RPMI8226 (cell line): ENCODE data around the gene NAA10.

Source experiments
- DNase-seq: peaks from one replicate; pipeline ENCODE4 v3.0.0-alpha.2; 2015

NAA10 gene

DNA sequence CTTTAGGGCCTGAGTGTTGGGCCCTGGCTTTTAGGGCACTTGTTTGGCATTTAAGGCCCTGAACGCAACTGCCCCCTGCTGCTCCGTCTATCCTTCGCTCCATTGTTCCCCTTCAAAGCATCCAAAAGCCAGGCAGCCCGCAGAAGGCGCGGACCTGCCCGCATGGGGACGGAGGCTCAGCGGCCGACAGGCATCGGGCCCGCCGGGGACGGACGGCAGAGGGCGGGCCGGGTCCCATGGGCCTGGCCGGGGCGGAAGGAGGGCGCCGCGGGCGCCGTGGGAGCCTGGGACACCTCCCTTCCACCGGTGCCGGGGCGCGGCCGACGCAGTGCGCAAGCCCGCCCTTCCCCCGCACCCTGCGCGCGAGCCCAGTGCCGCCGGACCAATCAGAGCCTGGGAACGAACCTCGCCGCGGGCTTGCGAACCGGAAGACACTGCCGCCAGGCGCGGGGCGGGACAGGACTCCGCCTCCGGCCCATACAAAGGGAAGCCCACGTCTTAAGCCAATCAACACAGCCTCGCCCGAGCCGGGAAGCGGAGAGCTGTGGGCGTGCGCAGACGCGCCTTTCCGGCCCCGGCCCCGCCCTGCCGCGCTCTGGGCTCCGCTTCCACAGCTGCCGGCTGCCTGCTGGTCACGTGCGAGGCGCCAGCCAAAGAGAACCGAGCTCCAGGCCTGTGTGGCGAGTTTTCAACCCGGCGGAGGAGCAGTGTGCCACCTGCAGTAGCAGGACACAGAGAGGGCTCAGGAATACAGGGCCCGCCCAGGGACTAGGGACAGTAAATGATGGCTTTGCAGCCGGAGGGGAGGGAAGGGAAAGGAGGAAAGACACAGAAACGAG lies 6.7 kb downstream of the NAA10 start:
- DNase-seq: peak; percentile 97

GRCh38 chrX:153927672-153927921 lies 7.2 kb downstream of the NAA10 start:
- DNase-seq: no peak

DNA sequence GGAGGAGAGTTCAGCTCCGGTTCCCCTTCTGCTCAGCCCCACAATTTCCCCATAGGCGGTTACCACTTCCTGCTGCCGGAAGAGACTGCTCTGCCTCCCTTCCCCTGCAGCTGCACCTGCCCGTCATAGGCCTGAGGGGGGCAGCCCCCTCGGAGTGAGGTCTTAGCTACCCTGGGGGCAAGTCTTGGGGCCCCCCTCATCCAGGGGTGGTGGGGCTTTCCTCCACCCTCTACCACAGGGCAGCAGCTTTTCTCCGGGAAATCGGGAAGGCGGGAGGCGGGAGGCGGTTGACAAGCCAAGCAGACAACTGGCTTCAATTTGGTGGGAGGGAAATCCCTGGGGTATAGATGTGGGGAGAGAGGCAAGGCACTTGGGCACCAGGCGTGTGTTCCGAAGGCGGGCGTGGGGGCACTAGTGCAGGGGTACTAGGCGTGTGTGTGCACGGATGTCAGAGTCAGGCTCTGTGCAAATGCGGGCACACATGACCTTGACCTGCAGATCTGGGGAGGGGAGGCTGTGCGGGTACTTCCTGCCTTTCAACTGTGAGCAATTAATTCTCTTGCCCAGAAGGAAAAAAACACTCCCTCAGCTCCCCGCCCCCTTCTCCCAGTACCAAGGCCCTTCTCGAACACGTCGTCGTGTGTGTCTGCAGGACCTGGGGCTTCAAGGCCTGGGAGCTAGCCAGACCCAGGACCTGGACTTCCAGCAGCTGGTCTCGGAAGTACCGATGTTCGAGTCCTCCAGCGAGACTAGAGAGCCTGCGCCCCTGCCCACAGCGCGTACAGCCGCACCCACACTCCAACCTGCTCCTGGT lies 7.8 kb downstream of the NAA10 start:
- peak; percentile 87 for DNase-seq

DNA sequence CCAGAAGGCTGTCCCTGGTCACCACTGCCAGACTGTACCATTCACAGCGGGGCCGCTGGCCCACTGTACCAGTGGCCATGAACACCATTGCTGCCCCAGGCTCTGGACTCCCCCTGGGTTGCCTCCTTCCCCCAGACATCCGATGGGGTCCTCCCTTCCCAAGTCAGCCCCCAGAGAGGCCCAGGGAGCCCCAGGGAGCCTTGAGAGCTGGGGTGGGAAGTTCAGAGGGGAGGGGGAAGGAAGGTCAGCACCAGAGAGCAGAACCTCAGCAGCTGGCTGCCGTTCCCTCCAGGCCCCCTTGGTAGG lies 8.3 kb downstream of the NAA10 start:
- DNase-seq: no peak

DNA sequence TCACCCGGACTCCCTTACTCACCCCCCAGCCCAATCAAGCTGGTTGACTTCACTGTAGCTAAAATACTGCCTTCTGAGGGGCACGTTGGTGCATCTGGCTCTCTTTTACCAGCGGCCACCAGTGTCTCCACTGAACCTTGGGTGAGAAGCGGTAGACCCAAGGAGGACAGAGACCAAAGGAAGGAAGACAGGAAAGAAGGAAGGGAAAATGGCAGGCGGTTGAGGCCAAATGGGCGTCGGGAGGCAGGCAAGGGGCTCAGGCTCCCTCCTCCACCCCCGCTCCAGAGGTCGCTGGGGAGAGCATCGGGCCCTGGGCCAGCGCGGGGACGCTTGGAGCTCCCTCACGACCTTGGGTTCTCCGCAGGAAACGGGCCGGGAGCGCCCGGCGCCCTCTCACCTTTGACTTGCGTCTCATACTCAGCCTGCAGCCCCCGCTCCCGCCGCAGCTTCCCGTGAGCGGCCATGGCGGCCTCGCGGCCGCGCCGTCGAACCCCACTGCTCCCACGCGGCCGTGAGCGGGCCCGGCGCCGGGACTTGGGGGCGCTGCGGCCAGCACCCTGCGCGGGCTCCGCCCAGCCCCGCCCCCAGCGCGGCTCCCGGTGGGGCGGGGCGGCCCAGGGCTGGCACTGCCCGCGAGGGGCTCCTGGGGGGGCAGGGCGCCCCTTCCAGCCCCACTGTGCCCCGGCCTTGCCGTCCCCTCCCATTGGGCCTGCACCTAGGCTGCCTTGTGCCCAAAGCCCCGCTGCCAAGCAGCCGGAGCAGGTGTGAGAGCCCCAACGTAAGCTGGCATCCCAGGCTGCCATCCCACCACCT lies 8.9 kb downstream of the NAA10 start, which contains the start of gene ARHGAP4:
Gene ARHGAP4, minus strand, starts transcription at position 526 of the 813 bp plus-strand sequence. Its CDS starts 62 bp downstream, at position 464.
- DNase-seq: peak; percentile 77

- peak; percentile 72 for DNase-seq
These were observed 9.5 kb downstream of the NAA10 start for GRCh38 chrX:153925387-153925738.

GRCh38 chrX:153924149-153924861 lies 10.5 kb downstream of the NAA10 start:
- peak; percentile 72 for DNase-seq

- DNase-seq: peak; percentile 74
These were observed 11.6 kb downstream of the NAA10 start for GRCh38 chrX:153922932-153923857.

DNA sequence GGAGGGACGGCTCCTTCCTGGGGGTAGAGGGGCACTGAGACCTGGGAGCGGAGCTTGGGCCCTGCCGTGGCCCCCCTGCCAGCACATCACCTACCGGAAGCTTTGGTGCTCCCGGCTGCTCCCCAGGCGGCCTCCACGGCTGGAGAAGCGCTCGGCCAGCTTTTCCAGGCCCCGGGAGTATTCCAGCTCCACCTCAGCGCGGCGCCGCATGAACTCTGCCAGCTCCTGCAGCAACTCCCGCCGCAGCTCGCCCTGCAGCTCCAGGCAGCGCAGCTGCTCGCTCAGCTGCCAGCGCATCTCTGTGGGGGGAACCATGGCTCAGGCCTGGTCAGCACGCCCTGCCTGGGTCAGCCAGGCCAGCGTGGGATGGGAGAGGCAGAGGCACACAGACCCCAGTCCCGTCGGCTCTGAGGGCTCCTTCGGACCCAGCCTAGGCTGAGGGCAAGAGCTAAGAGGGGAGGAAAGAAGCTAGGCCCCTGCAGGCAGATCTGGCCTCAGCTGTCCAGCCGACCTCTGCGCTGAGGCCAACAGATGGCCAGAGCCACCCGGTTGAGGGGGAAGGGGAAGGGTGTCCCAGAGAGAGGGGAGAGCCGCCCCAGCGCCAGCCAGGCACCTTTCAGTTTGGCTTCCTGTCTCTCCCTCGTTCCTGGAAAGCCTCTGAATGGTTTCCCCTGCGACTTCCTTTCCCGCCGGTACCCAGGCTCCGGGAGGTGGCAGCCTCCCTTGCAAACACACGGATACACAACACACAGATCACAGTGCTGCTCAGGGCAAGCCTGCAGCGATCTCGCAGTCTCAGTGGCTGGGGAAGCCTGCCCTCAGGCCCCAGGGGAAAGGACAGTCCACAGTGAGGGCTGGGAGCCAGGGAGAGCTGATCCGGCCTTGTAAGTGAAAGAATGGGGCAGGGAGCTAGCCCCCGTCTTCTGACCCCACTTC lies 13.1 kb downstream of the NAA10 start:
- DNase-seq: no peak

- no peak for DNase-seq
These were observed 13.8 kb downstream of the NAA10 start for GRCh38 chrX:153921070-153921469.

DNA sequence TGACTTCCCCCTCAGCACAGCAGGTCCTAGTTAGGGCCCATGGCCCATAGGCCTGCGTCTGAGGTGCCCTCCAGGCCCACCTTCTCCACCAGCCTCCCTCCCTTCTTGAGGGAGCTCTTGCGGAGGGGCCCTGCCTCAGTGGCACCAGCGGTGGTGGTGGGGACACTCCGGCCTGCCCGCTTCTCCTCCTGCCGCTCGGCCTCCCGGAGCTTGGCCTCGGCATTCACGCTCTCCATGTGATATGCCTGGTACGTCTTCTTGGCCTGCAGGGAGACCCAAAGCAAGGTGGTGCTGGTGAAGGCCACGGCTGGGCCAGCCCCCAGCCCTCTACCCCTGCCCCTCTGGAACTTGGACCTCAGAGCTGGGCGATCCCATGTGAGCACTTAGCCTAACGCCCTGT lies 14.3 kb downstream of the NAA10 start:
- no peak for DNase-seq

DNA sequence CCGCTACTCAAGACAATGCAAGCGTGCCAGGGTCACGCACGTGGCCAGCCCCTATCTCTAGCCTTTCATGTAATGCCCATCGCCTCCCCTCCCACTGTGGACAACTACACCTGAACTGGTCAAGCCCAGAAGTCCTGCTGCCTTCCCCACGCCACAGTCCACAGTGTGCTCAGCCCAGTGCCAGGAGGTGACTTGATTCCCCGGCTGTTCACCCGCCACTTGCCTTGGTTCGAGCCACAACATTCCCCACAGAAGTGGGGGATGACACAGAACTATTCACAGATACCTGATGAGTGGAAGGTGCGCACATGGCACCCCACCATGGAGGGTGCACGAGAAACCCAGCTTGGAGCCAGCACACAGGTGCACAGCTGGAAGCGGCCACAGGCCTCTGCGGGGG lies 15.6 kb downstream of the NAA10 start:
- DNase-seq: no peak

DNA sequence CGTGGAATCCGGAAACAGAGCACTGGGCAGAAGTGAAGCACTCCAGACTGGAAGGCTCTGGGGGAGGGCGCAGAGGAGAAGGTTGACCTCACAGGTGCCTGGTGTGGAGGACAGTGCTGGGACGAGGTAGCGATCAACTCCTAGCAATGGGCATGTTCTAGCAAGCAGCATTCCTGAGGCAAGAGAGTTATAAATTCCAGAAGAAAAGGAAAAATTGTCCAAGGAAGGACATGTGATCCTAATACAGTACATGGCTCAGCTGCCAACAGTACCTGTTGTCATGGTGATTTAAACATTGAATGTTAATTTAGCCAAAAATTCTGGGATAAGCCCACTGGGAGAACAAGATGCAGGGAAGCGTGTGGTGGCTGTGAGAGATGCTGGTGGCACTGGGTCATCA lies 17.0 kb downstream of the NAA10 start:
- DNase-seq: no peak

DNA sequence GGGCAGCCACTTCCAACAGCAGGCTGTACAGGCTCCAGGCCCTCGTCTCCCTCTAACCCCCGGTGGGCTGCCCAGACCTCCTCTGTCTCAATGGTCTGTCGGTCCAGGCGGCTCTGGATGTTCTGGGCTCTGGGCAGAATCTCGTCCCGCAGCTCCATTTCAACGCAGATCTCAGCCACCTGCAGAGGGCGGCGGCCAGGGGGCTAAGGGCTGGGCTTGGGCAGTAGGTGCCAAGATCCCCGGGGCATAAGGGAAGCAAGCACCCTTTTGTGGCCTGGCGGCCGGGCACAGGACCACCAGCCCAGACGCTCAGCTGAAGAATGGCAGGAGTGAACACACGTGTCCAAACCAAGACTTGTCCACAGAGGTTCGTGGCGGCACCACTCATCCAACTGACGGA lies 21.1 kb downstream of the NAA10 start:
- no peak for DNase-seq

- DNase-seq: no peak
These were observed 21.6 kb downstream of the NAA10 start for GRCh38 chrX:153913211-153913610.

DNA sequence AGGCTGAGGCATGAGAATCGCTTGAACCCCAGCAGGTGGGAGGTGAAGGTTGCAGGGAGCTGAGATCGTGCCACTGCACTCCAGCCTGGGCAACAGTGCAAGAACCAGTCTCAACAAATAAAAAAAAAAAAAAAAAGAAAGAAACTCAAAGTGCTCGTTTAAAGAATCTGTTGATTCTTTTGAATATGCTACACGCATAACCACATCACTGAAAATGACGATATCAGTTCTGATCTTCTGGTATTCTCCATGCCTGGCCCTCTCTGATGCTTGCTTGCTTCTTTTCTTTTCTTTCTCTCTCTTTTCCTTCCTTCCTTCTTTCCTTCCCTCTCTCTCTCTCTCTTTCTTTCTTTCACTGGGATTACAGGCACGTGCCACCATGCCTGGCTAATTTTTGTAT lies 23.0 kb downstream of the NAA10 start:
- DNase-seq: no peak

- DNase-seq: no peak
These were observed 24.4 kb downstream of the NAA10 start for GRCh38 chrX:153910446-153910845.

DNA sequence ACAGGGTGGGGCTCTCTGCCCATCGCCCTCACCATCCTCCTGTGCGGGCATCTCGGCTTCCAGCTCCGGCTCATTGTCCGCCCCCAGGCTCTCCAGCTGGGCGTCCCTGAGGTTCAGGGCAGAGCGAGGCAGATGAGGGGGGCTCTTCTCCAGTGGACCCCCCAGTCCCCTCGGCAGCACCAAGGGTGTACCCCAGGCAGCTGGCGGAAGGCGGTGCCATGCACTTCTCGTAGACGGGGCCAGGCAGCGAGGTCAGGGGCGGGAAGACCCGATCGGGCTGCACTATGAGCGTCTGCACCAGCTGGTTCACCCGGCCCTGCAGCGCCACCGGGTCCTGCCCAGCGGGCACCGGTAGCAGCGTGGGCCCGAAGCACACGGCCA lies 24.9 kb downstream of the NAA10 start:
- DNase-seq: no peak

DNA sequence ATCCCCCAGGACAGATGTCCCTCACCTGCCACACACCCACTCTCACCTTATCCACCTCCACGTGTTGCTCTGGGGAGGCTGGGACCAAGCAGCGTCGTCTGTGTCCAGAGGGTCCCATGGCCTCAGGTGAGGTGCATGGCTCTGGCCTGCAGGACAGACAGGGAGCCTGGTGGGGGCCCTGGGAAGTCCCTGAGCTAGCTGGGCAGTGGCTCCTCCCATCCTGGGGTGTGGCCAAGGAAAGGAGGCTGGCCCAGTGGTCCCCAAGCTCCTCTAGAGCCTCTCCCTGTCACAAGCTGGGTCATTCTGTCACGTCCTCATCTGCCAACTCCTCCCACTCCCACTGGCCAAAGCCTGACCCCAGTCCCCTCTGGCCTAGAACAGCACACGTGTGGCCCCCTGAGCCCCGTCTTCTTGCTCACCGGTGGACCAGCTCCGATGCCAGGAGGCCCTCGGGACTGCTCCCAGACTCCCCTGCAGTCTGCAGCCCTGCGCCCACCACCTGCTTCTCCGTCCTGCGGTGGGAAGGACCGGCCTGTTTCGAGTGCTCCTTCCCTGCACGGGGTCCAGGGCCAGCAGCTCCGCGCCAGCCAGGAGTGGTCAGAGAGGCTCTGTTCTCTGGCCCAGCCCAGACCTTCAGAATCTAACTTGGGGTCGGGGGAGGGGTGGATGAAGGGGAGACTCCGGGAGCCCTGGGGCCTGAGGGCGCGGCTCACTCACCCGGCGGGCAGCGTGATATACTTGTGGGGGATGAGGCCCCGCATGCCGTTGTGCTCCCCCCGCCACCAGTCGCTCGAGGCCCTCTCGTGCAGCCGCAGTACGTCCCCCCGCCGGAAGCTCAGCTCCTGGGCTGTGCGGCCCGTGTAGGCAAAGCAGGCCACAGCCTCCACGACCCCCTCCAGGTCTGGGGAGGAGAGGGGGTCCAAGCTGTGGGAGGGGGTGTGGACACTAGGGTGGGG lies 25.5 kb downstream of the NAA10 start:
- no peak for DNase-seq
